Measurements from ENCODE around the gene ERGIC2.

ERGIC2 gene

DNA sequence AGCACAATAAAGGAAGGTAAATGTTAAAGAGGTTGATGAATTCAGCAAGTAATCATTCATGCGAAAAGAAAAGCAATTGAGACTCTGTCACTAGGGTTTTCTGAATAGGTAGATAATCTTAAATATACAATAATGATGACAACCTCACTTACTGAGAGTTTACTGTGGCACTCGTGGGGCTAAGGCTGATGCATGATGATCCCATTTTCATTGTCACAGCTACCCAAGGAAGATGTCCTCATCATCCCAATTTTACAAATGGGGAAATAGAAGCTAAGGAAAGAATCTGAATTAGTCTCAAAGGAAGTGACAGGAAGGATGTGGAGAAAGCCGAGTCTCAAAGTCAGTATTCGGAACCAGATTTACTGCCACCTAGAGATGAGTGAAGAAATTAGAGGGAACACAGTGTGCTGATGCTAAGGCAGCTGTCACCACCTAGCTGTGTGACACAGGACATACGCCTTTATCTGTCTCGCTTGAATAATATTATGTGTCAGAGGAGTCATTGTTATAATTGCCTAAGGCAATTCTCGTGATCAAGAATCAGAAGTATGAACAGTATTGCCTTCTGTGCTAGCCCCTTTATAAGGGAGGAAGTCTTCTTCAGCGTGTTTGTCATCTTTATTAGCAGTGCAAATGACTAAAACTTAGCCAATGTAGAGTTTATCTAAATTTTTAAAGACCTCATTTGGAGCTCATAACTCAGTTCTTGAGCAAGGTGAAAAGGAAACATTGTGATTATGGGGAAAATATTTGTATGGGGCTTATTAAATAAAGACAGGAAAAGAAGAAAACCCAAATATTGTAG is 63.2 kb downstream of the ERGIC2 start (continued):
- TF ChIP-seq ZBTB20 (tag by site-specific recombination; IDR thresholded peaks at IDR 0.05) (peak; percentile 19; the same call in 1 of the 2 replicates), GLIS1 (tag by site-specific recombination; IDR thresholded peaks at IDR 0.05) (no peak), ELK4 (IDR thresholded peaks at IDR 0.05; ENCODE audit: borderline replicate concordance, low read depth, low read length) (no peak), PRDM1 (tag by site-specific recombination; IDR thresholded peaks at IDR 0.05) (peak; percentile 66; the same call in 1 of the 2 replicates), ZNF214 (tag by site-specific recombination; IDR thresholded peaks at IDR 0.05; ENCODE audit: borderline replicate concordance) (no peak), ZNF654 (tag by site-specific recombination; IDR thresholded peaks at IDR 0.05; ENCODE audit: low read depth) (peak; percentile 94), HOXA7 (CRISPR knock-in tag; IDR thresholded peaks at IDR 0.05; ENCODE audit: borderline replicate concordance) (no peak), ZNF223 (tag by site-specific recombination; IDR thresholded peaks at IDR 0.05) (no peak), ZNF610 (tag by site-specific recombination; IDR thresholded peaks at IDR 0.05; ENCODE audit: borderline replicate concordance) (no peak), ZNF366 (tag by site-specific recombination; conservative IDR thresholded peaks at IDR 0.05) (no peak; the same call in 1 of the 2 replicates)
- TF ChIP-seq, protein P1, sequence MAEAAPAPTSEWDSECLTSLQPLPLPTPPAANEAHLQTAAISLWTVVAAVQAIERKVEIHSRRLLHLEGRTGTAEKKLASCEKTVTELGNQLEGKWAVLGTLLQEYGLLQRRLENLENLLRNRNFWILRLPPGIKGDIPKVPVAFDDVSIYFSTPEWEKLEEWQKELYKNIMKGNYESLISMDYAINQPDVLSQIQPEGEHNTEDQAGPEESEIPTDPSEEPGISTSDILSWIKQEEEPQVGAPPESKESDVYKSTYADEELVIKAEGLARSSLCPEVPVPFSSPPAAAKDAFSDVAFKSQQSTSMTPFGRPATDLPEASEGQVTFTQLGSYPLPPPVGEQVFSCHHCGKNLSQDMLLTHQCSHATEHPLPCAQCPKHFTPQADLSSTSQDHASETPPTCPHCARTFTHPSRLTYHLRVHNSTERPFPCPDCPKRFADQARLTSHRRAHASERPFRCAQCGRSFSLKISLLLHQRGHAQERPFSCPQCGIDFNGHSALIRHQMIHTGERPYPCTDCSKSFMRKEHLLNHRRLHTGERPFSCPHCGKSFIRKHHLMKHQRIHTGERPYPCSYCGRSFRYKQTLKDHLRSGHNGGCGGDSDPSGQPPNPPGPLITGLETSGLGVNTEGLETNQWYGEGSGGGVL (tag by site-specific recombination; IDR thresholded peaks at IDR 0.05), result no peak

DNA sequence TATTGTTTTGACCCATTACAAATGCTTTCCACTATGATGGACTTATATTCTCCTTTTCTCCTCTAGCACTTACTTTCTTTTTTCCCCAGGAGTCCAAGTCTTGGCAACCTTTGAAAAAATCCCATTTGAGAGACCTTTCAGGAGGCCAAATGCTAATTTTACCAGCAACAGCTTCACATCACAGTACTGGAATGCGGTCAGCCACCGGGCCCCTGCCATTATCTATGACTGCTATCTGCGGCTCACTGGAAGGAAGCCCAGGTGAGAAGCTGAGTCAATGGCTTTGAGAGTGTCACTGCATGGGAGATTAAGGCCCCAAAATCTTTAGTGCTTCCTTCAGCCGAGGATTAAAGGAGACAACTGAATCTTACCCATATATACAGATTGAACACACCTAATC is 64.2 kb downstream of the ERGIC2 start:
- ChIA-PET POLR2A (no interaction called here), CTCF (interaction anchor here (0.6 to 4.4 kb wide), 13 partner anchors 8 to 821 kb away, joined by 3 to 36 read pairs (median 6); no protein-coding TSS in a partner anchor)
- TF ChIP-seq ZSCAN16 (tag by site-specific recombination; IDR thresholded peaks at IDR 0.05) (no peak), SCRT1 (tag by site-specific recombination; IDR thresholded peaks at IDR 0.05; ENCODE audit: borderline replicate concordance) (no peak), ZNF223 (tag by site-specific recombination; IDR thresholded peaks at IDR 0.05) (no peak), ZSCAN30 (tag by site-specific recombination; IDR thresholded peaks at IDR 0.05) (no peak), ZNF239 (tag by site-specific recombination; IDR thresholded peaks at IDR 0.05) (no peak), ZNF423 (tag by site-specific recombination; IDR thresholded peaks at IDR 0.05) (no peak)

DNA sequence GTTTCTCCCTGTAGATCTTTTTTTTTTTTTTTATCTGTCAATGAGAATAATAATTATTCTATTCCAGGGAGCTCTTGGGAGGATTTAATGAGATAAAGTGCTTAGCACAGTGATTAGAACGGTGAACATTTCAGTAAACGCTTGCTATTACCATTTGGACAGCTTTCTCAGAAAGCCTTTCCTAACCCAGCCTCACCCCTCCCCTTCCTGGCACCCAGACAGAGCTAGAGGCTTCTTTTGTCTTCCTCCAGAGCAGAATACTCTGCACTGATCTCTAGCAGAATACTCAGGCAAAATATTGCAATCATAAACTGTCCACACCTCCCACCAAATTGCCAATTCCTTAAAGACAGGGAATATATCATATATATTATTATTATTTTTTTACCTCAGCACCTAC is 66.6 kb downstream of the ERGIC2 start:
- ChIA-PET CTCF (interaction anchor here (0.5 to 4.4 kb wide), 6 partner anchors 52 to 1143 kb away, joined by 3 to 36 read pairs (median 4); no protein-coding TSS in a partner anchor), POLR2A (no interaction called here)
- TF ChIP-seq, protein P2, sequence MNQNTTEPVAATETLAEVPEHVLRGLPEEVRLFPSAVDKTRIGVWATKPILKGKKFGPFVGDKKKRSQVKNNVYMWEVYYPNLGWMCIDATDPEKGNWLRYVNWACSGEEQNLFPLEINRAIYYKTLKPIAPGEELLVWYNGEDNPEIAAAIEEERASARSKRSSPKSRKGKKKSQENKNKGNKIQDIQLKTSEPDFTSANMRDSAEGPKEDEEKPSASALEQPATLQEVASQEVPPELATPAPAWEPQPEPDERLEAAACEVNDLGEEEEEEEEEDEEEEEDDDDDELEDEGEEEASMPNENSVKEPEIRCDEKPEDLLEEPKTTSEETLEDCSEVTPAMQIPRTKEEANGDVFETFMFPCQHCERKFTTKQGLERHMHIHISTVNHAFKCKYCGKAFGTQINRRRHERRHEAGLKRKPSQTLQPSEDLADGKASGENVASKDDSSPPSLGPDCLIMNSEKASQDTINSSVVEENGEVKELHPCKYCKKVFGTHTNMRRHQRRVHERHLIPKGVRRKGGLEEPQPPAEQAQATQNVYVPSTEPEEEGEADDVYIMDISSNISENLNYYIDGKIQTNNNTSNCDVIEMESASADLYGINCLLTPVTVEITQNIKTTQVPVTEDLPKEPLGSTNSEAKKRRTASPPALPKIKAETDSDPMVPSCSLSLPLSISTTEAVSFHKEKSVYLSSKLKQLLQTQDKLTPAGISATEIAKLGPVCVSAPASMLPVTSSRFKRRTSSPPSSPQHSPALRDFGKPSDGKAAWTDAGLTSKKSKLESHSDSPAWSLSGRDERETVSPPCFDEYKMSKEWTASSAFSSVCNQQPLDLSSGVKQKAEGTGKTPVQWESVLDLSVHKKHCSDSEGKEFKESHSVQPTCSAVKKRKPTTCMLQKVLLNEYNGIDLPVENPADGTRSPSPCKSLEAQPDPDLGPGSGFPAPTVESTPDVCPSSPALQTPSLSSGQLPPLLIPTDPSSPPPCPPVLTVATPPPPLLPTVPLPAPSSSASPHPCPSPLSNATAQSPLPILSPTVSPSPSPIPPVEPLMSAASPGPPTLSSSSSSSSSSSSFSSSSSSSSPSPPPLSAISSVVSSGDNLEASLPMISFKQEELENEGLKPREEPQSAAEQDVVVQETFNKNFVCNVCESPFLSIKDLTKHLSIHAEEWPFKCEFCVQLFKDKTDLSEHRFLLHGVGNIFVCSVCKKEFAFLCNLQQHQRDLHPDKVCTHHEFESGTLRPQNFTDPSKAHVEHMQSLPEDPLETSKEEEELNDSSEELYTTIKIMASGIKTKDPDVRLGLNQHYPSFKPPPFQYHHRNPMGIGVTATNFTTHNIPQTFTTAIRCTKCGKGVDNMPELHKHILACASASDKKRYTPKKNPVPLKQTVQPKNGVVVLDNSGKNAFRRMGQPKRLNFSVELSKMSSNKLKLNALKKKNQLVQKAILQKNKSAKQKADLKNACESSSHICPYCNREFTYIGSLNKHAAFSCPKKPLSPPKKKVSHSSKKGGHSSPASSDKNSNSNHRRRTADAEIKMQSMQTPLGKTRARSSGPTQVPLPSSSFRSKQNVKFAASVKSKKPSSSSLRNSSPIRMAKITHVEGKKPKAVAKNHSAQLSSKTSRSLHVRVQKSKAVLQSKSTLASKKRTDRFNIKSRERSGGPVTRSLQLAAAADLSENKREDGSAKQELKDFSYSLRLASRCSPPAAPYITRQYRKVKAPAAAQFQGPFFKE (tag by site-specific recombination; IDR thresholded peaks at IDR 0.05; ENCODE audit: borderline replicate concordance), result no peak
- Histone ChIP-seq H3K36me3 (ENCODE audit: control insufficient read depth in 2 of 2, insufficient read depth in 1 of 2, low read length in 2 of 2) (peaks cover 0 to 5% of the 10 kb centered on the region in 2 experiments; a peak in 1 of 3 replicates), H3K9me3 (ENCODE audit: control insufficient read depth, insufficient read depth, low read depth, low read length) (no peaks in the 10 kb centered on the region), H3K4me1 (ENCODE audit: control insufficient read depth, insufficient read depth, low read length) (no peaks in the 10 kb centered on the region), H3K4me3 (ENCODE audit: low read depth, low read length) (no peak overlapping the region), H3K27ac (ENCODE audit: extremely low read depth, low read depth, low read length) (no peak overlapping the region)

More for the DNA sequence above, 64.2 kb downstream of the ERGIC2 start:
- no peak overlapping the region for H3K27ac ChIP-seq (ENCODE audit: extremely low read depth, low read depth, low read length)
- H3K9me3 ChIP-seq (ENCODE audit: control insufficient read depth, insufficient read depth, low read depth, low read length), result no peaks in the 10 kb centered on the region
- no peaks in the 10 kb centered on the region for H3K4me1 ChIP-seq (ENCODE audit: control insufficient read depth, insufficient read depth, low read length)
- H3K36me3 ChIP-seq (ENCODE audit: control insufficient read depth in 2 of 2, insufficient read depth in 1 of 2, low read length in 2 of 2), result peaks cover 0 to 5% of the 10 kb centered on the region in 2 experiments; a peak in 1 of 3 replicates
- H3K4me3 ChIP-seq (ENCODE audit: low read depth, low read length), result no peak overlapping the region
